HL-60 (cell line): ENCODE results near the gene CLEC19A.

Source experiments
- DNase-seq, 2 experiments: peaks; one replicate each; pipeline ENCODE4 v3.0.0-alpha.2; 2010 to 2020; ENCODE audit warnings: low read depth in 1 of 2, low spot score in 1 of 2
- H3K27ac ChIP-seq: fragments of 250-450 bp; sonication (Bioruptor Pico); replicated peaks from 2 replicates; pipeline ENCODE4 v1.5.1; 2020; ENCODE audit warnings: mild to moderate bottlenecking, moderate library complexity
- H3K27me3 ChIP-seq: fragments of 250-450 bp; sonication (Bioruptor Pico); 2 replicates; pipeline ENCODE4 v1.5.1; 2021; ENCODE audit warnings: mild to moderate bottlenecking, moderate library complexity; ENCODE audit not compliant: insufficient read depth, poor library complexity, severe bottlenecking
- H3K4me3 ChIP-seq: replicated peaks from 2 replicates; pipeline ENCODE4 v1.5.1; 2011; ENCODE audit warnings: mild to moderate bottlenecking, control low read depth, low read length; ENCODE audit not compliant: insufficient read depth
- GABPA ChIP-seq: IDR thresholded peaks from 2 replicates; pipeline ENCODE4 v1.6.1; 2012; ENCODE audit warnings: low read depth
- POLR2AphosphoS5 ChIP-seq: IDR thresholded peaks from 2 replicates; pipeline ENCODE4 v1.6.1; 2012; ENCODE audit warnings: low read depth
- SPI1 ChIP-seq: IDR thresholded peaks from 2 replicates; pipeline ENCODE4 v1.6.1; 2012; ENCODE audit warnings: low read depth, mild to moderate bottlenecking, borderline replicate concordance
- TF ChIP-seq, protein P1 (sequence below): IDR thresholded peaks from one replicate; pipeline ENCODE4 v1.5.1; 2011; ENCODE audit warnings: low read length, control low read depth, inconsistent platforms; ENCODE audit not compliant: insufficient read depth
- TF ChIP-seq, protein P2 (sequence below): IDR thresholded peaks from 2 replicates; pipeline ENCODE4 v1.6.1; 2012; ENCODE audit warnings: low read depth; ENCODE audit not compliant: insufficient replicate concordance

Gene CLEC19A

GRCh38 chr16:19242987-19243575 lies 42.5 kb upstream of the CLEC19A start:
- no peak overlapping the region for H3K27ac ChIP-seq
- TF ChIP-seq SPI1 (no peak), POLR2AphosphoS5 (no peak), GABPA (no peak)
- TF ChIP-seq, protein P1, sequence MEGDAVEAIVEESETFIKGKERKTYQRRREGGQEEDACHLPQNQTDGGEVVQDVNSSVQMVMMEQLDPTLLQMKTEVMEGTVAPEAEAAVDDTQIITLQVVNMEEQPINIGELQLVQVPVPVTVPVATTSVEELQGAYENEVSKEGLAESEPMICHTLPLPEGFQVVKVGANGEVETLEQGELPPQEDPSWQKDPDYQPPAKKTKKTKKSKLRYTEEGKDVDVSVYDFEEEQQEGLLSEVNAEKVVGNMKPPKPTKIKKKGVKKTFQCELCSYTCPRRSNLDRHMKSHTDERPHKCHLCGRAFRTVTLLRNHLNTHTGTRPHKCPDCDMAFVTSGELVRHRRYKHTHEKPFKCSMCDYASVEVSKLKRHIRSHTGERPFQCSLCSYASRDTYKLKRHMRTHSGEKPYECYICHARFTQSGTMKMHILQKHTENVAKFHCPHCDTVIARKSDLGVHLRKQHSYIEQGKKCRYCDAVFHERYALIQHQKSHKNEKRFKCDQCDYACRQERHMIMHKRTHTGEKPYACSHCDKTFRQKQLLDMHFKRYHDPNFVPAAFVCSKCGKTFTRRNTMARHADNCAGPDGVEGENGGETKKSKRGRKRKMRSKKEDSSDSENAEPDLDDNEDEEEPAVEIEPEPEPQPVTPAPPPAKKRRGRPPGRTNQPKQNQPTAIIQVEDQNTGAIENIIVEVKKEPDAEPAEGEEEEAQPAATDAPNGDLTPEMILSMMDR = no peak
- TF ChIP-seq, protein P2, sequence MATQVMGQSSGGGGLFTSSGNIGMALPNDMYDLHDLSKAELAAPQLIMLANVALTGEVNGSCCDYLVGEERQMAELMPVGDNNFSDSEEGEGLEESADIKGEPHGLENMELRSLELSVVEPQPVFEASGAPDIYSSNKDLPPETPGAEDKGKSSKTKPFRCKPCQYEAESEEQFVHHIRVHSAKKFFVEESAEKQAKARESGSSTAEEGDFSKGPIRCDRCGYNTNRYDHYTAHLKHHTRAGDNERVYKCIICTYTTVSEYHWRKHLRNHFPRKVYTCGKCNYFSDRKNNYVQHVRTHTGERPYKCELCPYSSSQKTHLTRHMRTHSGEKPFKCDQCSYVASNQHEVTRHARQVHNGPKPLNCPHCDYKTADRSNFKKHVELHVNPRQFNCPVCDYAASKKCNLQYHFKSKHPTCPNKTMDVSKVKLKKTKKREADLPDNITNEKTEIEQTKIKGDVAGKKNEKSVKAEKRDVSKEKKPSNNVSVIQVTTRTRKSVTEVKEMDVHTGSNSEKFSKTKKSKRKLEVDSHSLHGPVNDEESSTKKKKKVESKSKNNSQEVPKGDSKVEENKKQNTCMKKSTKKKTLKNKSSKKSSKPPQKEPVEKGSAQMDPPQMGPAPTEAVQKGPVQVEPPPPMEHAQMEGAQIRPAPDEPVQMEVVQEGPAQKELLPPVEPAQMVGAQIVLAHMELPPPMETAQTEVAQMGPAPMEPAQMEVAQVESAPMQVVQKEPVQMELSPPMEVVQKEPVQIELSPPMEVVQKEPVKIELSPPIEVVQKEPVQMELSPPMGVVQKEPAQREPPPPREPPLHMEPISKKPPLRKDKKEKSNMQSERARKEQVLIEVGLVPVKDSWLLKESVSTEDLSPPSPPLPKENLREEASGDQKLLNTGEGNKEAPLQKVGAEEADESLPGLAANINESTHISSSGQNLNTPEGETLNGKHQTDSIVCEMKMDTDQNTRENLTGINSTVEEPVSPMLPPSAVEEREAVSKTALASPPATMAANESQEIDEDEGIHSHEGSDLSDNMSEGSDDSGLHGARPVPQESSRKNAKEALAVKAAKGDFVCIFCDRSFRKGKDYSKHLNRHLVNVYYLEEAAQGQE = no peak
- DNase-seq = no peak
- H3K27me3 ChIP-seq = no peaks in the 10 kb centered on the region
- H3K4me3 ChIP-seq = no peak overlapping the region

DNA sequence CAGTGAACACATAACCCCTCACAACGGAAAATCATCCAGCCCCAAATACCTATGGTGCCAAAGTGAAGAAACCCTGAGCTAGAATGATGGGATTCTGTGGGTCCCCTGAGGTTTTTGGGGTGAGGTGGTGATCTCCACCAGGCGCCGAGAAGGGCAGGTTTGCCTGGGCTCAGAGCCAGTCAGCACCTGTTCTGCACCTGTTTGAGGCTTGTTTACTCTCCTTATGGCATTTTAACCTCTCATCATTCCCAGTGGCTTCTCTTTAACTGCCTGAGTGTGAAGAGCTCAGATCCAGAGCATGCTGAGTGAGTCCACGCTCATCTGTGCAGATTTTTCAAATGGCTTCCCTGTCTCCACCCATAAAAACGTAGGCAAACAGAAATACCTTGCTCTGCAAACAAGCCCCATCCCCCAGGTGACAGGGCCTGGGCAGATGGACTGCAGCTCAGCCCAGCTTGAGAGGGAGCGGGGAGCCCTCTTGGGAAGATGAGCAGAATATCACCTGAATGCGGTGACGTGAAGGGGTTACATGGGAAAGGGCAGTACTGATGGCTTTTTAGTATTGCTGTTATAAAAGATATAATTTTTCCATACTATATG lies 40.1 kb upstream of the CLEC19A start:
- TF ChIP-seq, protein P1 = no peak
- TF ChIP-seq, protein P2 = no peak
- TF ChIP-seq POLR2AphosphoS5 (no peak), GABPA (no peak), SPI1 (no peak)
- H3K27ac ChIP-seq = no peak overlapping the region
- no peak for DNase-seq

GRCh38 chr16:19252904-19253303 lies 32.6 kb upstream of the CLEC19A start:
- H3K4me3 ChIP-seq = no peak overlapping the region
- DNase-seq = no peak
- no peak overlapping the region for H3K27ac ChIP-seq
- no peaks in the 10 kb centered on the region for H3K27me3 ChIP-seq
- TF ChIP-seq SPI1 = peak; percentile 13; the same call in 1 of the 2 replicates
- TF ChIP-seq, protein P2 = no peak
- TF ChIP-seq, protein P1 = no peak
- TF ChIP-seq POLR2AphosphoS5 = no peak

More for the DNA sequence above, 40.1 kb upstream of the CLEC19A start:
- Histone ChIP-seq H3K27me3 (no peaks in the 10 kb centered on the region), H3K4me3 (no peak overlapping the region)
